ENCODE data around the gene GINS1.
"Not testable (repeated sequence)": the region's sequence is repeated elsewhere in the genome, so short reads cannot be mapped to it uniquely, and the experiment has no call there.

GINS1 gene

DNA sequence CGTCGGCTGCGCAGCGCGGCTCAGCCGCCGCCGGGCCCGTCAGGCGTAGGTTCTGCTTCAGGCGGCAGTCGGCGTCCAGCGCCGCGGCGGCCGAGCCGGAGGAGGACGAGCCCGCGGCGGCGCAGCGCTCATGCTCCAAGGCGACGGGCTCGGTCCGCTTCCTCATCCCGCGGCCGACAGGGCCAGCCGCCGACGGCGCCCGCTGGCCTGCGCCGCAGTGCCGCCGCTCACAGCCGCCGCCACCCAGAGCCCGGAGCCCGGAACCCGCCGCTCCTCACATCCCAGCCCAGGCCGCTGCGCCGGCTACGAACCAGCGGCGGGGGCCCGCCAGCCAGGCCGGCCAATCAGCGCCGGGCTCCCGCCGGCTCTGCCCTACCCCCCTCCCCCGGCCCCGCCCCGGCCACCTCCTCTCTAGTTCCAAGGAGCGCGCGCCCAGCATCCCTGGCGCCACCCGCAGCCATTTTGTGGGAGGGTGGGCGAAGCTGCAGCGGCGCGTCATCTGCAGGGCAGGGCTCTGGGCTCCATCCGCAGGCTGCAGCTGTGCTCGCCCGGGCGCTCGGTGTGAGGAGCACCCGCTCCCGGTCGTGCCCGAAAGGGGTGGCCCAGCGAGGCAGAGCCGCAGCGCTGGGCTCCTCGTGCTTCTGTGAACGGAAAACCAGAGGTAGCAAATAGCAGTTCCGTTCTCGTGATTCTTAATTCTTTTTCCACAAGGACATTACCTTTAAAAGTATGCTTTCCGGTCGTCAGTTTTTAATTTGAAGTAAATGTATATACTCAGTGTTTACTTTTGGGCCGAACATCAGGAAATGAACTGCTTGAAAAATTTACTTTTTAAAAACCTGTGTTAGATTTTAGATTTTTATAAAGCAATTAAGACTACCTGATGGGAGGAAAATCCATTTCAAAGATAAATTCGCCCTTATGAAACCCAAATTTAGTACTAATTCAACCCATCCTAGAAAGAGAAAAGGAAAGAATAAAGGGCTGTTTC, 16.6 kb upstream of the GINS1 start, which contains the start of gene ABHD12:
ABHD12 (minus strand) TSS at position 298 of the 991 bp plus-strand sequence; CDS start at position 166, 132 bp downstream.
- peak; percentile 94 for DNase-seq

DNA sequence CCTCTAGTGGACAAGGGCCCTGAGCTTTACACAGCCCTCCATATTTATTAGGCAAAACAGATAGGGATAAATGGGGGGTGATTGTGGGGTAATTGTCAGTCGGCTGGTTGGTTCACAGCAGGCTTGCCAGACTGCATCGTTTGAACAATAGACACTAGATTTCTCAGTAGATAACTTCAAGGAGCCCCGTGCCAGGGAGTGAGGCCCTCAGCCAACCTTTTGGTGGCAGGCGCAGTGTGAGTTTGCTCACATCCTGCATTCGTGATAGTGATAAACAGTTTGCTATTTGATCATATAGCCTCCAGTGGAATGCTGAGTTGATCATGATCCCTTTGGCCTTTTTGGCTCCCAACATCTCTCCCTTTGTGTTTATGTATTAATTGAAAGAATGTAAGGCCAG, 13.2 kb upstream of the GINS1 start:
- no peak for DNase-seq

DNA sequence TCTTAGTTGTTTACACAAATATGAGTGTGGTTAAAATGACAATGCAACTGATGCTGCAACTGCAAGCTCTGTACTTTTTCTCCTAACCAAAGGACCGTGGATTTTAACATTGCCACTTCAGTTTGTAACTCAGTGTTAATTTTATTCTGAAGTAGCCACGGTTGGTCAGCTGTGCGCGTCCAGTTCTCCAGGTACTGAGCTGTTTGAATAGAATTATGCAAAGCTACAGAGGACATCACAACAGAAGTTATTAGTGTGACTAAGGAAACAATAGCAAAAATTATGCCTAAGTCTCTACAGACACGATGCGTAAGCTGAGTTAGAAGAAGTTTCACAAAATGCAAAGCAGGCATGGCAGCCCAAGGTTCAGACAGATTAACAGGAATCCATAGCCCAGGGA, 12.5 kb upstream of the GINS1 start:
- no peak for DNase-seq

DNA sequence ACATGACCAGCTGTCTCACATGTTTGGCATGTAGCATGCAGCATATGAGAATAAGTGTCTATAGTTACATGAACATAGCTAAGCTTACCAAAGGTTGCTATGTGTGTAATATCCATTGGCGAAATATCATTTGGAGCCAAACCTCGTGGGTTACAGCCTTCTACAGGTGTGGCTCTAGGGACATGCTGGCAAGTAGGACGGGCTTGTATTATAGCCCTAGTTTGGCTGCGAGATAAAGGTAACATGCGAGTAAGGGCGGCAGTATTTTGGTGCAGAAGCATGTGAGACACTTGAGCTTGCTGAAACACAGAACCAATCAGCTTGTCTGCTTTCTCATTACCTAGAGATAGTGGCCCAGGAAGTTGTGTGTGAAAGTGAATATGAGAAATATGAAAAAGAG, 10.4 kb upstream of the GINS1 start:
- no peak for DNase-seq

DNA sequence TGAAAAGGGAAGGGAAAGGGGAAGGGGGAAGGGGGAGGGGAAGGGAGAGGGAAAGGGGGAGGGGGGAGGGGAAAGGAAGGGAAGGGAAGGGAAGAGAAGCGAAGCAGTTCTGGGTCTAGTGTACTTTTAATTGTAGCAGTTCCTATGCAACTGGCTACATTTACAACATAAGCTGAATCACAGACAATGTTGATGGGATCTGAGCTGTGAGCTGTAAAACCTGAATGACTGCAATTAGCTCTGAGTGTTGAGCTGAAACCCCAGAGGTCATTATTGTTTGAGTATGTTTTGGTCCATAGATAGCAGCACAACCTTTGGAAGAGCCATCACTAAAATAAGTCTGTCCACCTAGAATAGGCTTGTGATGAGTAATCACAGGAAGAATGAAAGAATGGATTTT, 9.7 kb upstream of the GINS1 start:
- DNase-seq, result no peak

DNA sequence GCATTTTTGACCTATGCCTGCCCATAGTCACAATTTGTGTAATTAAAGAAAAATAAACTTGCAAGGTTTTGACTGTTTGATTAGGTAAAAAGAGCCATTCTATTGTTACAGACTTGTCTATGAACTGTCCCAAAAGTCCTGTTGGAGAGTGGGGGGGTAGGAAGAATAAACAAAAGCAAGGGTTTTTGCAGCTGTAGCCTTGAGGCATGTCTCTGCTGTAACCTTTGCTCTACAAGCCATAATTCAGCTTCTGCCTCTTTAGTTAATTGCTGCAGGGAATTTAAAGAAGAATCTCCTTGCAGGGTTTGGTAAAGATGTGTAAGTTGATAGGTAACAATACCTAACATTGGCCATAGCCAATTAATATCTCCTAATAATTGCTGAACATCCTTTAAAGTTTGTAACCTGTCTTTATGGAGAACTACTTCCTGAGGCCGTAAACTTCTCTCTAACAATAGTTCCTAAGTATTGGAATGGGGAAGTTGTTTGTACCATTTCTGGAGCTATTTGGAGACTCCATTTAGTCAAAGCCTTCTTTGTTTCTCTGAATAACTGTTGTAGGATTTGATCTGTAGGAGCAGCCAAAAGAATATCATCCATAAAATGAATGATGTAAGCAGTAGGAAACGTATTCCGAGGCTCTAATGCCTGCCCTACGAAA, 9.0 kb upstream of the GINS1 start:
- DNase-seq, result no peak

DNA sequence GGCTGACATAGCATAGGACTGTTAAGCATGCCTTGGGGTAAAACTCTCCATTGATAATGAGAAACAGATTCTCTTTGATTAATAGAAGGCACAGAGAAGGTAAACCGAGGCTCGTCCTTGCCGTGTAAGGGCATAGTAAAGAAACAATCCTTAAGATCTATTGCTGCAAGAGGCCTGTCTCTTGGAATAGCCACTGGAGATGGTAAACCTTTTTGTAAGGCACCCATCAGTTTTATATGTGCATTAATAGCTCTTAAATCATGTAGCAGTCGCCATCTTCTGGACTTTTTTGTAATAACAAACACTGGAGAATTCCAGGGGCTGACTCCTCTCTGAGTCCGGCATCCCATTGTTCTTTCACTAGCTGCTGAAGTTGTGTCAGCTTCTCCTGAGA, 8.4 kb upstream of the GINS1 start:
- peak; percentile 62 for DNase-seq

DNA sequence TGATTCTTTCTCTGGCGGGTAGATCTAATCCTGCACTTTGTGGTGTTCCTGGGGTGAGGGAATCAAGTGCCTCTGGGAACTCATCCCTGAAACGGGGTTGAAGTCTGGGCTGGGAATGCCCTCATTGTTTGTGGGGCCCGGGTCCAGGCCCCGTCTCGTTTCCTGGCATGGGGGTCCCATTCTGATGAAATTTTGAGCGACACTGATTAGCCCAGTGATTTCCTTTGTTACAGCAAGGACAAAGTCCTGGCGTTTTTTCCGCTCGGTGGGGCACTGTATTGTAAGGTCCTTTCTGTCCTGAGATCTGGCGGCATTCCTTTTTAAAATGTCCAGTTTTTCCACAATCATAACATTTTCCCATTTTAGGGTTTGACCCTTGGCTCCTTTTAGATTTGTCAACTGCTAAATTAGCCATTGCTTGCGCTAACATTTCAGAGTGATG, 7.2 kb upstream of the GINS1 start:
- DNase-seq, result not testable (repeated sequence)

DNA sequence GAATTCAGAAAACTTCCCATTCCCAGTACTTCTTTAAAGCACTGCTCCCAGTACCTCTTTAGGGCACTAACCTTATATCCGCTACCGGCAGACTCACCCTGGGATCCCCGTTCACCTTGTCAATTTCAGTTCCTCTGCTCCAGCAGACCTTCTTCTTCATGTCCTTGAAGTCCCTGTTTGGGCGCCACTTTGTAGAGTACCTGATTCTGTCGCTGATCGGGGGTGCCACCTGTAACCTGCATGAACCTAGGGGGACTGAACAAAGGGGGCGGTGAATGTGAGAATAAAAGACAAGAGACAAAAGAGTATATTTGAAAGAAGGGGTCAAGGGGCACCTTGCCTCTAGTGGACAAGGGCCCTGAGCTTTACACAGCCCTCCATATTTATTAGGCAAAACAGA, 4.9 kb upstream of the GINS1 start:
- DNase-seq, result no peak

DNA sequence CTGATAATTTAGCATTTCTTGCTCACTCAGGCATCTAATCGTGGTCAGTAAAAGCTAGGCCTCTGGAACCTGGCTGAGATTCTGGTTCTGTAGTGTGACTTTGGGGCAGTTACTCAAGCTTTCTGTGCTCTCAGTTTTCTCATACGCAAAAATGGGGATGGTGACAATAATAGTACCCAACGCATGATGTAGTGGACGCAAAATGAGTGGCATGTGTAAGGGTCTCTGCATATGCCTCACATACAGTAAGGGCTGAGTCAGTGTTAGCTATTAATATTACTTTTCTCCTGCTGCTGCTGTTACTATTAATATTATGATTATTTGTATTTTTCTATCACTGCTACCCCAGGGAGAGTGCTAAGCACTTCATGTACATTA, 686 bp downstream of the GINS1 start:
- no peak for DNase-seq

DNA sequence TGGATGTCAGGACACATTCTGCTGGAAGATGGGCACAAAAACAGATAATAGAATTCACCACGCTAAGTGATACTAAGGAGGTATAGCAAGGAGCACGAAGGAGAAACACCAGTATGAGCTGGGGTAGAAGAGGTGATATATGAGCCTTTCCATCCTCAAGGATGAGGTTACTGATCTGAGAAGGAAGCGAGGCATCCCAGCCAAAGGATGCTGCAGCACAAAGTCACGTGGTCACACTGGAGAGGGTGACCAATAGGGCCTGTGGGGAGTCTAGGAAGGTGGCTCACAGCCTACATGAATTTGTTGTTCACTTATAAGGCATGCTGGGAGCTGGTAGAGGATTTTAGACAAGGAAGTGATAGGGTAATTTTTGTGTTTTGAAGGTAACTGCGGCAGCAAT, 1.4 kb downstream of the GINS1 start:
- no peak for DNase-seq

DNA sequence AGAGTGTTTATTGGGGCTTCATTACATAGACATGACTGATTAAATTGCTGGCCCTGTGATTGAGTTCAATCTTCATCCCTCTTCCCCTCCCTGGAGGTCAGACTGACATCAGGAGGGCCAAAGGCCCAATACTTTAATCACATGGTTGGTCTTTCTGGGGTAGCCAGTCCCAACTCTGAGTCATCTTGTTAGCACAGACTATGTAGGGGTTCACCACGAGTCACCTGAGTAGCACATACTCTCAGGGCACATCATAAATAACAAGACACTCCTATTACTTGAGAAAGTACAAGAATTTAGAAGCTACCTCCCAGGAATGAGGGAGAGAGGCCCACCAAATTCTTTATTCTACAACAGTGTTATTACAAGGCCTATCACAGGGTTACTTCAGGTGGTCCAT, 11.3 kb downstream of the GINS1 start:
- DNase-seq, result no peak

DNA sequence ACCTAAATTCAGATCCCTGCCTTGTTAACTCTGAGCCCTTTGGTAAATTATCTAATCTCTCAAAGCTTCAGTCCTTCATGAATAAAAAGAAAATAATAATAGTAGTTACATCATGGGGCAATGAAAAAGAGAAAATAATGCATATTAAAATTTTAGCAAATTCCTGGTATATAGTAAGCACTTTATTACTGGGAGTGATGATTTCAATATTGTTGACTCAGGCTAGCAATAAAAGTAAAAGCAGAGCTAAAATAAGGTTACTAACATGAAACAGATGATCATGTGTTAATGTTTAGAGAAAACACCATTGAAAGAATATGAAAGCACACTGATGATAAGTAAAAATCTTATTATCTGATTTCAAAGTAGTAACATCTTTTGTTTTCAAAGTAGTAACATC, 13.6 kb downstream of the GINS1 start:
- no peak for DNase-seq

DNA sequence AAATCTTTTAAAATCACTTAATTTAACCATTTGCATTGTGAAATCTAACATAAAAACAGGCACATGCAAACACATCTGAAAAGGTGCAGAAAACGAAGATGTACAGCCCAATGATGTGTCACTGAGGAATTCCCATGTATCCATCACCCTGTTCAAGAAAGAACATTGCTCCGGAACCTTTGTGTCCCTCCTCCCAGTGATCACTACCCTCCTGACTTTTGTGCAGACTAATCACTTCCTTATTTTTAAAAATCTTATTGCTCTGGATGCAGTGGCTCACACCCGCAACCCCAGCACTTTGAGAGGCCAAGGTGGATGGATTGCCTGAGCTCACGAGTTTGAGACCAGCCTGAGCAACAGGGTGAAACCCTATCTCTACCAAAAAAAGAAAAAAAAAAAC, 14.6 kb downstream of the GINS1 start:
- DNase-seq, result no peak

DNA sequence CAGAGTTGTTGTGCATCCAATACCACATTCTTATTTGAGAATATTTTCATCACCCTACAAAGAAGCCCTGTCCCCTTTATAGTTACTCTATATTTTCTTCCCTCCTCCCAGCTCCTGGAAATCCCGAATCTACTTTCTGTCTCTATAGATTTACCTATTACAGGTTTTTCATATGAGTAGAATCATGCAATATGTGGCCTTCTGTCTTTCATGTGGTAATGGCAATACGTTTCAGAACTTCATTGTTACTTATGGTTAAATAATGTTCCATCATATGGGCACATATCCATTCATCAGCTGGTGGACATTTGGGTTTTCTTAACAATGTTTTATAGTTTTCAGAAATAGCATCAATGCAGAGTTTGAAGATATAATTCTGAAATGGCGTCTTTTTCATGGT, 17.1 kb downstream of the GINS1 start:
- no peak for DNase-seq

DNA sequence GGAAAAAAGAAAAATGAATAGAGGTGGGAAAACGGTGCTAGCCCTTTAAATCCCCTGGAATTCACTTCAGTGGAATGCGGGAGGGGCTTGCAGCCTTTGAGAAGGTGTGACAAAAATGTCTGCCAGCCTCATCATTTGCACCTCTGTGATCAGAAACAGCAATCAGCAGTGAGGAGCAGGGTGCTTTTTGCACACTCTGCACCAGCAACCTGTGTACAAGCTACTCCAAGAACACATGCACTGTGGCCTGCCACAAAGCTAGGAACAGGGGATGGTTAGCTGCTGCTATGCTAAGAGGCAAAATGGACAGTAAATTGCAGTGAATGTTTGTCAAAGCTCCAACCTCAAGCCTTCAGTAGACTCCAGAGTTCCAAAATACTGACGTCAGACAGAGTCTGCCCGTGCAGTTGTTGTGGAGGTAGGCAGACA, 29.7 kb downstream of the GINS1 start:
- no peak for DNase-seq

DNA sequence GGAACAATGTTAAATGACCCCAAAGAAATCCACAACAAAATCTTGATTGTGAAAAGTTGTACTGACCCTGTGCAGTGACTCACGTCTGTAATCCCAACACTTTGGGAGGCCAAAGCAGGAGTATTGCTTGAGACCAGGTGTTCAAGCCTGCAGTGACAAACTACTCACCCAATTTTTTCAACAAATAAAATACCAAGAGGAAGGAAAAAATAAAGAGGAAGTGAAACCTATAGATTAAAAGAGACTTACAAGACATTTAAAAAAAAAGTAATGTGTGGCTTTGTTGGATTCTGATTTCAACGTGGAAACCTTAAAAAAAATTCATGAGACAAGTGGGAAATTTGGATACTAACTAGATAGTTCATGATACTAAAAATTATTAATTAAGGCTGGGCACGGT, 31.9 kb downstream of the GINS1 start:
- DNase-seq, result no peak

DNA sequence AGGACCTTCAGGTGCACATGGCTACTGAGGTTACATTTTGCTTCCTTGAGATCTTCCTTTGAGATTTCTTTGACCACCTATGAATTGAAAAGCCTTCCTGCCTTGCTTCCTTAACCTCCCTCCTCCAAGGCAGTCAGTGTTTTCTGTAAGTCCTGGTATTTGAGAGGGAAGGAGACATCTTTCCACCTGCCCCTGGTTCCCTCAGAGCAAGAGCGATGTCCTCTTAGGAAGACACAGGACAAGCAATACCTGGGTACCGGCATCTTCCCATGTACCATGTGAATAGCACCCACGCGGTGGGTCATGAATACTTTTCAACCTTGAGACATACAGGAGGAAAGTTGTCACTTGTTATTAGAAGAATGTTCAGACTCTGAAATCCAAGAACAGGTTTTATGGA, 37.1 kb downstream of the GINS1 start:
- DNase-seq, result no peak

DNA sequence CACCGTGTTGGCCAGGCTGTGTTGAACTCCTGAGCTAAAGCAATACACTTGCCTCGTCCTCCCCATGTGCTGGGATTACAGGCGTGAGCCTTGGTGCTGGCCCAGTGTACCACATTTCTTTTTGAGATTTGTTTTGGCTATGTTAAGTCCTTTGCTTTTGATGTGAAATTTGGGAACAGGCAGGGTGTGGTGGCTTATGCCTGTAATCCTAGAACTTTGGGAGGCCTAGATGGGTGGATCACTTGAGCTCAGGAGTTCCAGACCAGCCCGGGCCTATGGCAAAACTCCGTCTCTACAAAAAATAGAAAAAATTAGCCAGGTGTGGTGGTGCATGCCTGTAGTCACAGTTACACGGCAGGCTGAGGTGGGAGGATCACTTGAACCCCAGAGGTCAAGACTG, 40.2 kb downstream of the GINS1 start:
- DNase-seq, result no peak

DNA sequence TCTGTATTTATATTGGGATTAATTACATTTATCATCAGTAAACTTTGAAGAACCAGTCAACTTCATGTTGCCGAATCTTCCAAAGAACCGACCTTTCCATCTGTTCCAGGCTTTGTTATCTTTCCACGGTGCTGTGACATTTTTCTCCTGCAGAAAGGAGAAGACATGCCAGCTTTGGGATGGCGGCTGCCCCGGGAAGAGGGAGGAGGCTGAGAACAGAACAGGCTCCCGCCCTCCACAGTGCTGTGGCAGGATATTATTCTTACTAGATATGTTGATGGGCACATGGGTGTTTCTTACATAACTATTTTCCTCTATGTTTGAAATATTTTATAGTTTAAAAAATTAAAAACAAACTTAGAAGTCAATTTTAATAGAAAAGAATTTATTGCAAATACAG, 44.9 kb downstream of the GINS1 start:
- no peak for DNase-seq

DNA sequence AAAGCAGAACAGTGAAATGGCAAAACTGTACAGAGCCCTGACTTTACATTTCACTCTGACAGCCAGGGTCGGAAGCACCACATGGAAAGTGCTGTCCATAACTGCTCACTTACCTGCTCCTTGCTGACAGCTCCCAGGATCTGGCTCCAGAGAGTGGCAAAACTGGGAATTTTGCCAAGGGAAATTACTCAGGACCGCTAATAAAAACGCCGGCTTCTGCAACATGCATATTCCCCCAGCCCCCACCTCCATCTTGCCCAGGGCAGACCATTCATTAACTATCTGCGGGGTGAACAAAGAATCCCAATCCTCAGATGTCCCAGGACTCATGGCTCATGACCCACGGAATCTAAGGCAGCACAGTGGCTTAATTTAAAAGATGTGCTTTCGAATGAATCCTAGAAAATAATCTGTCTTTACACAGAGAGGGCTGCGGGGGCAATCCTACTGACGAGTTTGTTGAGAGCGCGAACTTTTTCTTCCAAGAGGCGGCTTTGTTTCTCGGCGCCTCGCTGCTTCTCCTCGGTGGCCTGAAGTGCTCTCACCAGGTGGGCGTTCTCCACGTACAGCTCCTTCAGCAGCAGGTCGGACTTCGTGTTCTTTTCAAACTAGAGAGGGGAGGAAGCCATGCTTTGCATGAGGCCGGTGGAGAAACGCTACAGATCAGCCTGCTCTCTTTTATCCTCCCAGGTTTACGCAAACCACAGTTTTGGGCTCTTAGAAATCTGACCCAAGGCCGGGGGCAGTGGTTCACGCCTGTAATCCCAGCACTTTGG, 45.8 kb downstream of the GINS1 start:
- DNase-seq, result peak; percentile 8

DNA sequence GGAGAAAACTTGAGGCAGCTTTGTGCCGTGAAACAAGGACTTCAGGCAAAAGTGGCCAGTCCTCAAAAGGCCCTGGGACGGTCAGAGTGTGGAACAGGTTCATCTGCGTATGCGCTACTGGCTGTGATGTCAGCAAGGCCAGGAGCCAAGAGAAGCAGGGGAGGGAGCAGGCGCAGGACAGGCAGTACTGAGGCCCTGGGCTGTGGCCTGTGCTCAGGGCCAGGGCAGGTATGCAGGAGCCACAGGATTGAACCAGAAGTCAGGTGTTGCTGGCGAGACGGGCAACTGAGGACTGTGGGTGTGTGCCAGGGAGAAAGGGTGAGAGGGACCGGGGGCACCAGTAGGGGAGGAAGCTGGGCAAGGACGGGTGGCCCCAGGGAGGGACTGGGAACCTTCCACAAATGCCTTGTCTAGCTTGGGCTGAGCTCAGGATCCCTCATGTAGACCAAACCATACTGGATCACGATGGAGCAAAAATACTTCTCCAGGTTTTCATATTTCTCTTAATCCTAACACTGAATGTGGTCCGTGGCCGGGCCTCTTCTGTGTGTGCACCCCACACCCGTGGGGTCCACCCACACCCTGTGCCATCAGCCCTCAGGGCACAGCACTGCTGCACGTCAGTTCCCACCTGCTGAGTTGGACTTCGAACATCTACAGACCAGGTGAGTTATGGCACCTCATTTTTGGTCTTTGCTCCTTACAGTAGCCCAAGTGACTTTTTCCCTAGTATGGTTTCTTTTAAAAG, 46.9 kb downstream of the GINS1 start:
- DNase-seq, result no peak

Measured in NCI-H446 treated with DMSO at 0.1 percent for 48 hours (cell line).